Hematopoietic multipotent progenitor cell treated with erythropoietin and hydrocortisone succinate and interleukin-3 and kit ligand, for 6 days (in vitro differentiated cells): ENCODE results near the gene NLRP3.
"Not testable (repeated sequence)": the region's sequence is repeated elsewhere in the genome, so short reads cannot be mapped to it uniquely, and the experiment has no call there.

Source experiments
- DNase-seq: peaks from one replicate; pipeline ENCODE4 v3.0.0-alpha.2; 2015

Gene NLRP3

DNA sequence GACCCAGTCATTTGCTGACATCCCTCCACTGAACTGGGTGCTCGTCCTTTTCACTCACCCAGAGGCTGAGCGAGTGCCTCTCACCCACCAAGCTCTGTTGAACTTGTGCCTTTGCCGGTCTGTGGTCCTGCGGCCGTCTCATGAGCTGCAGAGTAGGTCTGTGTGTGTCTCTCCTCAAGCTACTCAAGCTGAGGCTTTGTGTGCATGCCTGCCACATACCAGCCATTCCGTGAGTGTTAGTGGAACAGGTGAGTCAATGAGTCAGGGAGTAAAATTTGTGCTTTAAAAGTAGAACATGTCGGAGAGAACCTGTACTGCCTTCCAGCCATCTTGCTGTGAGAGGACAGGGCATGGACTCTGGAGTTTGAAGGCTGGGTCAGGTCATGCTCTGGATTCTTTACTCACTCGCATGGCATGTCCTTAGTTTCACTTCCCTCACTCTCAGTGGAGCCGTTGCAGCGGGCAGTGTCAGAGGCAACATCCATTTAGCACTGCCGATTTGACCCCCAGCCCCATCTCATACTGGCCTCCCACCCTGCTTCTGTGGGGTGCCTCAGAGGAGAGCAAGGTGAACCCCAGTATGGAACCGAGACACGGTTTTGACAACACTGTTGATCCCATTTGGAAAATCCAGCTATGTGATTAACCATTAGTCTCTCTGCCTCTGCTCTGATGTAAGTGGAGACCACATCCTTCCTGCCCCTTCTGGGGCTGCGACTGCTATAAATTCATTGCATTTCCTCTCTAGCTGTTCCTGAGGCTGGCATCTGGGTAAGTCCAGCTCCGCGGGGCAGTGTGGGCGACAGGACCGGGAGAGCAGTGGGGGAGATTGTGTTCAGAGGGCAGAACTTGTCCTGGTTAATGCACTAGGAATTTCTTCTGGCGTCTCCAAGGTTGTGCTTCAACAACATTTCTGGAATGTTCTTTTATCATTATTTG lies at the start of gene NLRP3:
Gene NLRP3 (plus strand): TSS at position 751 of the 939 bp plus-strand sequence. CDS start 2,628 bp downstream, outside the sequence.
- DNase-seq: peak; percentile 69

DNA sequence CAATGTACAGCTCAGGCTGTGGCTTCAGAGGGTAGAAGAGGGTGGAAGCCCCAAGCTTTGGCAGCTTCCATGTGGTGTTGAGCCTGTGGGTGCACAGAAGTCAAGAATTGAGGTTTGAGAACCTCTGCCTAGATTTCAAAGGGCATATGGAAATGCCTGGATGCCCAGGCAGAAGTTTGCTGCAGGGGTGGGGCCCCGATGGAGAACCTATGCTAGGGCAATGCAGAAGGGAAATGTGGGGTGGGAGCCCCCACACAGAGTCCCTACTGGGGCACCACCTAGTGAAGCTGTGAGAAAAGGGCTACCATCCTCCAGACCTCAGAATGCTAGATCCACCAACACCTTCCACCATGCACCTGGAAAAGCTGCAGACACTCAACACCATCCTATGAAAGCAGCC lies 49.6 kb upstream of the NLRP3 start:
- not testable (repeated sequence) for DNase-seq

DNA sequence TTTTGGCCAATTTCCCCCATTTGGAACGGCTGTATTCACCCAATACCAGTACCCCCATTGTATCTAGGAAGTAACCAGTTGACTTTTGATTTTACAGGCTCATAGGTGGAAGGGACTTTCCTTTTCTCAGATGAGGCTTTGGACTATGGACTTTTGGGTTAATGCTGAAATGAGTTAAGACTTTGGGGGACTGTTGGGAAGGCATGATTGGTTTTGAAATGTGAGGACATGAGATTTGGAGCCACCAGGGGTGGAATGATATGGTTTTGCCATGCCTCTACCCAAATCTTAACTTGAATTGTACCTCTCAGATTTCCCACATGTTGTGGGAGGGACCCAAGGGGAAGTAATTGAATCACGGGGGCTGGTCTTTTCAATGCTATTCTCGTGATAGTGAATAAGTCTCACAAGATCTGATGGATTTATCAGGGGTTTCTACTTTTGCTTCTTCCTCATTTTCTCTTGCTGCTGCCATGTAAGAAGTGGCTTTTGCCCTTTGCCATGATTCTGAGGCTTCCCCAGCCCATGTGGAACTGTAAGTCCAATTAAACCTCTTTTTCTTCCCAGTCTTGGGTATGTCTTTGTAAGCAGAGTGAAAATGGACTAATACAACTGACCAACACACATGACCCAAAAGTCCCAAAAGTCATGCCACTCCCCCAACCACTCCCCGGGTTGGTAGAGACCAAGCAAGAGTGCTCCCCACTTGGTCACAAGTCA lies 48.9 kb upstream of the NLRP3 start:
- DNase-seq: no peak

GRCh38 chr1:247367786-247368422 lies 48.1 kb upstream of the NLRP3 start:
- peak; percentile 38 for DNase-seq

- DNase-seq: no peak
Measured at GRCh38 chr1:247368490-247369145, 47.4 kb upstream of the NLRP3 start.

GRCh38 chr1:247370786-247371732 lies 44.9 kb upstream of the NLRP3 start:
- no peak for DNase-seq

GRCh38 chr1:247371801-247372259 lies 44.1 kb upstream of the NLRP3 start:
- no peak for DNase-seq

GRCh38 chr1:247373721-247374141 lies 42.2 kb upstream of the NLRP3 start:
- DNase-seq: peak; percentile 93

DNA sequence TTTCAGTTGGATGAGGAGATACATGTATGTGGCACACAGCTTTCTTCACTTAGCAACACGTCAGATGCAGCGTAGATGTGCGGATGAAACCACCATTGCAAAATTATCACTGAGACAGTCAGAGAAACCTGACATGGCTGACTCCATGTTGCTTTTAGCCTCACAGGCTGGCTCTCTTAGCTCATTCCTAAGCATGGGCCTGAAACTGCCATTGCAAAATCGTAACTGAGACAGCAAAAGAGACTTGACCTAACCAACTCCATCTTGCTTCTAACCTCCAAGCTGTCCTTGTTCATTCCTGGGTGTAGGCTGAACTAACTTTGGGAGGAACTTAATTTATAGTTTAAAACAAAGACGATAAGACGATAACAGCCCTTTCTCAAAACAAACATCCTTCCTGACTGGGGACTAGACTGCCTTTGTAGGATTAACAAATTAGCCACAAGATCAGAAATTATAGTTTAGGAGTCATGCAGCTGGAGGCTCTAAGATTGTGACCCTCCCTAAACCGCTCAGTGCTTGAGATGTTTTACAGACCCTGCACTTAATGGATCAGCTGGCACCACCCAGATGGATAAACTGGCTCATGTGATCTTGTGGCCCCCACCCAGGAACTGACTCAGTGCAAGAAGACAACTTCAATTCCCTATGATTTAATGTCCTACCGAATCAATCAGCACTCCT lies 41.2 kb upstream of the NLRP3 start:
- DNase-seq: not testable (repeated sequence)

DNA sequence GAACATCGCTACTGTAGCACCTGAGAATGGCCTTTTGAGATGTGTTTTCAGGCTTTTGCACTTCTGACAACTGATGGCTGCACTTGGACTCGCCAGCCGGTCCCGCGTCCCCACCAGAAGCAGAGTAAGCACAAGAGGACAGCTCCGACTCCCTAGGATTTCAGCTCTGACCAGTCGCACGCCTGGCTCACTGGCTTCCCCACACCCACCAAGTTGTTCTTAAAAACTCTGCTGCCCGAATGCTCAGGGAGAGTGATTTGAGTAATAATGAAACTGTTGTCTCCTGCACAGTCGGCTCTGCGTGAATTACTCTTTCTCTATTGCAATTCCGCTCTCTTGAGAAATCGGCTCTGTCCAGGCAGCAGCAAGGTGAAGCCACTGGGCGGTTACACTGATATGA lies 40.2 kb upstream of the NLRP3 start:
- no peak for DNase-seq

DNA sequence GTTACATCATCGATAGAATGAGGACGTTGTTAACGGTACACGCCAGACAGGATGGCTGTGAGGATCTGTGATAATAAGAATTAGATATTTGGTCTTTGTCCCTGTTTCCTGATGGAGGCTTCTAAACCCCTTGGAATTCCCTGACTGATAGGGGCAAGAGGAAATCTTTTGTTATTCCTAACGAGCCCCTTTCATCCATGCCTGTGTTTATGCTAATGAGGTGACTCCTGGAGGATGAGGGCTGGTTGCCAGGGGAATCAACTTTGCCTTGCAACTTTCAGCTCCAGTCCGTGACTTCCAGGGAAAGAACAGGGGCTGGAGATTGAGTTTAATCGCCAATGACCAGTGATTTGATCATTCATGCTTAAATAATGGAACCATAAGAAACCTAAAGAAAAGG lies 39.3 kb upstream of the NLRP3 start:
- no peak for DNase-seq

DNA sequence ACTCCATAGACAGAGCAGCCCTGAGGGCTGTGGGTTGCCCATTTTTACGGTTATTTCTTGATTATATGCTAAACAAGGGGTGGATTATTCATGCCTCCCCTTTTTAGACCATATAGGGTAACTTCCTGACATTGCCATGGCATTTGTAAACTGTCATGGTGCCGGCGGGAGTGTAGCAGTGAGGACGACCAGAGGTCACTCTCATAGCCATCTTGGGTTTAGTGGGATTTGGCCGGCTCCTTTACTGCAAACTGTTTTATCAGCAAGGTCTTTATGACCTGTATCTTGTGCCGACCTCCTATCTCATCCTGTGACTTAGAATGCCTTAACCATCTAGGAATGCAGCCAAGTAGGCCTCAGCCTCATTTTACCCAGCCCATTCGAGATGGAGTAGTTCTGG lies 38.3 kb upstream of the NLRP3 start:
- not testable (repeated sequence) for DNase-seq

DNA sequence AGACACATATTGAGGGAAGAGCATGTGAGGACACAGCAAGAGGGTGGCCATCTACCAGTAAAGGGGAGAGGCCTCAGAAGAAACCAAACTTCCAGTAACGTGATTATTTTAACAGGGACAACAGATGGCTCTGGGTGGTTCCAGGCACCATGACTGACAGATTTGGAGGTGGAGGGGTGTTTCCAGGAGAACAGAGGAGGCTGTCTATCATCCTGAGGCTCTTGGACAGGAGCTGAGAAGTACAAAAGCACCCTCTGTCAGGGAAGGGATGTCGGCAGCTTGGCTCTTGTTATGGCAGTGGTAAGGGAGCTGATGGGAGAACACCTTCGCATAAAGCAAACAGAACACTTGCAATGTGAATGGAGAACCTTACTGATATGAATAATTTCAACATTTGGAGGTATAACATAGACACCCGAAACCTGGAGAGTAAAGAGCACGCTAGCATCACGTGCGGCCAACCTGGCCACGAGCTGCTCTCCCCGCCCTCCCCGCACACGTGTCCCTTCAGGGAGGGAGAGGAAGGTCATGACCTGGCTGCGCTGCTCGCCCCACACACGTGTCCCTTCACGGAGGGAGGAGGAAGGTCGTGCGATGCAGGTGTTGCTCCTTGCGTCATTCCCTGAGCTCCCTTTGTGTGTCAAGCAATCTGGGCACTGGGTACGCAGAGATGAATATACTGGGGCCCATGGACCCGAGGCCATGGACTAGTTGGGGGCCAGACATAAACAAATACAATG lies 37.5 kb upstream of the NLRP3 start:
- no peak for DNase-seq

DNA sequence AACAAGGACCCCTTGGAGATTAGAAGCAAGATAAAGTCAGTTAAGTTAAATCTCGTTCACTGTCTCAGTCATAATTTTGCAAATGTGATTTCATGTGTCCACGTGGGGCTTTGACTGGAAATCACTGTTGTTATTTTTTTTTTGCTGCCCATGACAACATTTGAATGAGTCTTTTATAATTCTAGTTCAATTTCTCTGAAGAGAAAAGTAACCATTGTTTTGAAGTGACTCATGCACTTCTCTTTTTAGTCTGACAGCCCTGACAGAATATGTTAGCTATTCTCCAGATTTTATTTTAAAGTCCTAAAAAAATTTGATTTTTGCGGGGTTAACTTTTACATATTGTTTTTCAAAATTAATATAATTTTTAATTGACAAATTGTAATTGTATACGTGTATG lies 30.7 kb upstream of the NLRP3 start:
- no peak for DNase-seq

GRCh38 chr1:247386217-247386616 lies 29.8 kb upstream of the NLRP3 start:
- DNase-seq: no peak

DNA sequence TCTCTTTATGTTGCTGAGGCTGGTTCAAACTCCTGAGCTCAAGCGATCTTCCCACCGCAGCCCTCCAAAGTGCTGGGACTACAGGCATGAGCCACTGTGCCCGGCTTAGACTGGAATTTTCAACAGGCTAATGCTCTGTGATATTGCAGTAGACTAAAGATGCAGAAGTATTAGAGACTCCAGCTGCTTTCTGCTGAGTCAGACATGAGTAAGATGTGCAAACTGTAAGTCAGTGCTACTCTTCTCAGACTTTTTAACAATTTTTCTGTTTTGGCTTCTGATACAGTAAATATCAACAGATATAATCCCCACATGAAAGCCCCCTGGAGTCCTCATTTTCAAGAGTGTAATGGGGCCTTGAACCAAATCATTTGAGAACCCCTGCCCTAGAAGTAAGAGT lies 29.3 kb upstream of the NLRP3 start:
- peak; percentile 47 for DNase-seq

GRCh38 chr1:247387096-247387495 lies 28.9 kb upstream of the NLRP3 start:
- DNase-seq: no peak

DNA sequence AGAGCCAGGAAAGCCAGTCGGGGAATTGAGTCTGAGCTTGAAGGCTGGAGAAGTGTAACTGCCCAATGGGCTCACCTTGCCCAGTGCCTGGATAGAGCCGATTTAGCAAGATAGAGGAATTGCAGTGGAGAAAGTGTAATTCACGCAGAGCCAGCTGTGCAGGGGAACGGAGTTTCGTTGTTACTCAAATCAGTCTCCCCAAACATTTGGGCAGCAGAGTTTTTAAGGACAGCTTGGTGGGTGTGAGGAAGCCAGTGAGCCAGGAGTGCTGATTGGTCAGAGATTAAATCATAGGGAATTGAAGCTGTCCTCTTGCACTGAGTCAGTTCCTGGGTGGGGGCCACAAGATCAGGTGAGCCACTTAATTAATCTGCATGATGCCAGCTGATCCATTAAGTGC lies 28.4 kb upstream of the NLRP3 start:
- DNase-seq: no peak

DNA sequence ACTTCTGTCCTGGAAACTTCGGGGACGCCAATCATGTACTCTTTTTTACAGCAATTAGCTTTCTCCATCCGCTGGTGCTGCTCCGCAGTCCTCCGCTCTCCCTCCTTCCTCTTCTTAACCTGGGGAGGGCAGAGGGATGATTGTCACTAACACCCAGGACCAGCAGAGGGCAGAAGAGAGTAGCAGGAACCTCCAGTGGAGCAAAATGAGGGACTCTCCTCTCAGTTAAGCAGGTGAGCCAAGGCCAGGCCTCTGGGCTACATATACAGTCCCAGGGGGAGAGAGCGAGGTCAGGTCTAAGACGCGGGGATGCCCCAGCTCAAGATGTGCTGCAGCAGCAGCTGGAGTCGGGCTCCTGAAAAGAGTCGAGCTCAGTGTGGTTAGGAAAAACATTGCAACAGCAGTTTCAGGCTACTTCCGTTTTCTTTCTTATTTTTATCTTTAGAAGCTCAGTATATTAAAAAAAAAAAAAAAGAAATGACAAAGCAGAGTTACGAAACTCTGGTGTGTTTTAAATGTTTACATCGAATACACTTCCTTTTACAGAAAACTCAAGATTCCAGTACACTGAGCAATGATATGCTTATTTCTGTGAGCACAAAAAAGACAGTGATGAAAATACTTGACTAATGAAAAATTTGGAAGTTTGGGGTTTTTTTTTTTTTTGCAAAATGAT lies 25.7 kb upstream of the NLRP3 start:
- DNase-seq: peak; percentile 96

- DNase-seq: no peak
Measured at GRCh38 chr1:247390996-247391395, 25.0 kb upstream of the NLRP3 start.
